ENCODE results near the gene HELZ2.

The HELZ2 gene

DNA sequence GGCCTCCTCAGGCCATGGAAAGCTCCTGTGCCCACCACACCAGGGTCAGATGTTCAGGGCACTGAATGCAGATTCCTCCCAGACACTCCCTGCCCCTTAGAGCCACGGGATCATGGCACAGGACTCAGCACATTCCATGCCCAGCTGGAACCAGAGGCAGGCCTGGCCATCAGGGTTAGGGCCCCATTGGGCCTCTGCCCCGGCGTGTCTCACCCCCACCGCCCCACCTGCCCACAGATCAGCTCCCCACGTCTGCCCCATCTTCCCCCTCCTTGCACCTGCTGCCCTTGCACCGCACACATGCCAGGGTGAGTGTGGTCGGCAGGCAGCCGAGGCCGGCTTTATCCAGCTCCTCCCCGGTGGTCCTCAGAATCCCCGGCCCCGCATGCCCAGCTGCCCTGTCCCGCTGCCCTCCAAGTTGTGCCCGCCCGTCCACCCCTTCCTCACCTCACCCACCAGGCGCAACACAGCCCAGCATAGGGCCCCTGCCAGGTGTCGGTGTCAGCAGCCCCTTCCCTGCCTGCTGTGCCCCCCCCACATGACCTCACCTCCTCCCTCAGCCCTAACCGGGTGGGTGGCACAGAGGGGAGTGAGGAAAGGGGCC is 24.3 kb downstream of the HELZ2 start:
- DNase-seq: no peak

- no peak for DNase-seq
Measured at GRCh38 chr20:63549019-63549418, 25.0 kb downstream of the HELZ2 start.

GRCh38 chr20:63548542-63548941 is 25.5 kb downstream of the HELZ2 start:
- no peak for DNase-seq

- no peak for DNase-seq
Measured at GRCh38 chr20:63547725-63548480, 26.1 kb downstream of the HELZ2 start, which contains the start of gene SRMS. TSS of gene SRMS (minus strand) at chr20:63547749. CDS start at chr20:63547463, 286 bp downstream.

DNA sequence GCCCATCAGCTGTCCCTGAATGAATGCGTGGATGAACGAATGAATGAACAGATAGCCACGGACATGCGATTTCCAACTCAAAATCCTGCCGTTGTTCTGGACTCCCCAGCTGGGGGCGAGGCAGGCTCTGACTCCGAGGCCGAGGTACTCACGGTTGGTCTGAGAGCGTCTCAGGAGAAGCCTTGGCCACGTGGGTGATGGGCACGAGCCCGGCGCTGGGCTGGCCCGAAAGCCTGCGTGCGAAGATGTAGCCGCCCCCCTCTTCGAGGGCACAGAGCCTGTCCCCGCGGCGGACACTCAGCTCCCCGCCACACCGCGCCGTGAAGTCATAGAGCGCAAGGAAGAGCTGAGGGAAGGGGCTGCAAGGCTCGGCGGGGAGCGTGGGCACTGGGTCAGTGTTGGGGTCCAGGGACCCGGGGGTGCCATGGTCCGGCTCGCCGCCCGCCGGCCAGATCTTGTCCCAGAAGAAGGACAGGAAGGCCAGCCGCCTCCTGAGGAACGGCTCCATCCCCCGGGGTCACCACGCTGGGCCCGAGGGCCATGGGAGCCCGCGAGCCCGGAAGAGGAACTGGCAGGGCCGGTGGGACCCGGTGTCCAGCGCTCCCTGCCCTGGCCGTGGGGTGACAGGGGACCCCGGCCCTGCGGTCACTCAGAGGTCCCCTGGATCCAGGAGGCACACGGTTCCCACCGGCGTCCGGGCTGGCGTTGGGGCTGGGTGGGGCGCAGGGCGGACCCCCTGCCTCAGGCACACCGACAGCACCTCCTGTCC is 26.9 kb downstream of the HELZ2 start:
- no peak for DNase-seq

DNA sequence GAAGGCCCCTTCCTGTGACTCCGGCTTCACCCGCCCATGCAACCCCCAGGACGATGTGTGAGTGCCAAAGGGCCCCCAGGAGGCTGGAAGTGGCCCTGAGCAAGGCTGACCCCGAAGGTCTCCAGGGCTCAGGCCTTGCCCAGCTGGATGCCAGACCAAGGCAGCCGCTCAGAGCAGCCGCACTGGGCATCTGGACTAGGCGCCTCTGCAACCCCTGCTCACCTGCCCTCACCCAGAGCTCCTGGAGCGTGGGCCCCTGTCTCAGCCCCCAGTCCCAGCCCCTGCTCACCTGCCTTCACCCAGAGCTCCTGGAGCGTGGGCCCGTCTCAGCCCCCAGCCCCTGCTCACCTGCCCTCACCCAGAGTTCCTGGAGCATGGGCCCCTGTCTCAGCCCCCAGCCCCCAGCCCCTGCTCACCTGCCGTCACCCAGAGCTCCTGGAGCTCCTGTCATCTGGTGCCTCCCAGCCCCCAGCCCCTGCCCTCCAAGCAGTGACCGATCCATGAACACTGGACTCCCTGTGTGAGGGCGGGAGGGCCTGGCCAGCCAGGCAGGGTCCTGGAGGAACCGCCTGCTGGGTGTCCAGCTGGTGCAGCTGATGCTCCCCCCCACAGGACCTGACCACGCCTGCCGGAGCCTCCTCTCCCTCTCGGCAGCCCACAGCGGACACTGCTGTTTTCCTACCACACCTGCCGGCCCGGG is 27.6 kb downstream of the HELZ2 start:
- DNase-seq: no peak

DNA sequence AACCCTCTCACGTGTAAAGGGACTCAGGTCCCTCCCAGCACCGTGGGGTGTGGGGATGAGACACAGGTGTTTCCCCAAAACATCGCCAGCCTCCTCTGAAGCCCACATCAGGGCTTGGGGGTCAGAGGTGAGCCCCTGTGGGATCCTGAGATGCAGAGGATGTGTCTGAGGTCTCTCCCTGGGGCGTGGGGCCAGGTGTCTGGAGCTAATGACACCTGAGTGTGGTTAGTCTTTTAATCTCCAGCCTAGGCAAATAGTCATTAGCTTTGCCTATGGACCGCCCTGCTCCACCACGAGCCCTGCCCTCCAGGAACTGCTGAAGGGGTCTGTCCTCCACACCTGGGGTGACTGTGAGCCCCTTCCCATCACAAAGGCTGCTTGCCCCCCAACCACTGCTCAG is 28.2 kb downstream of the HELZ2 start:
- DNase-seq: no peak

GRCh38 chr20:63544958-63545516 is 29.0 kb downstream of the HELZ2 start:
- no peak for DNase-seq

GRCh38 chr20:63544241-63544957 is 29.6 kb downstream of the HELZ2 start:
- no peak for DNase-seq

GRCh38 chr20:63543733-63544132 is 30.3 kb downstream of the HELZ2 start:
- no peak for DNase-seq

GRCh38 chr20:63543131-63543530 is 30.9 kb downstream of the HELZ2 start:
- DNase-seq: no peak

DNA sequence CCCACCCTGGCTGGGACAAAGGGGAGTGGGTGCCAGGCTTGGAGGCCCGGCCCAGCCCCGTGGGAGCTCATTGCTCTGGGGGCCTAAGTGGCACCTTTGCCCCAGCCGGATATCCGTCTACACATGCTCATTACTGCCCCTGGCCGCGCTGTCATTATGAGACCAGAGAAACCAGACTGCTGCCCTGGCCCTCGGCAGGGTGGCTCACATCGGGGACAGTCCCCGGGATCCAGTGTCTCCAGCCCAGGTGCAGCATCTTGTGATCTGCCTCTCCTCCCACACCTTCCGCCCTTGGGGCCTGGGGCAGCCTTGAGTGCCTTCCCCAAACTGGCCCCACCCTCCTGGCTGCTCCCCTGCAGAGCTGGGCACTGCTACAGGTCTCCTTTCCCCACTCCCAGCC is 31.3 kb downstream of the HELZ2 start:
- no peak for DNase-seq

GRCh38 chr20:63542031-63542559 is 31.9 kb downstream of the HELZ2 start:
- DNase-seq: no peak

DNA sequence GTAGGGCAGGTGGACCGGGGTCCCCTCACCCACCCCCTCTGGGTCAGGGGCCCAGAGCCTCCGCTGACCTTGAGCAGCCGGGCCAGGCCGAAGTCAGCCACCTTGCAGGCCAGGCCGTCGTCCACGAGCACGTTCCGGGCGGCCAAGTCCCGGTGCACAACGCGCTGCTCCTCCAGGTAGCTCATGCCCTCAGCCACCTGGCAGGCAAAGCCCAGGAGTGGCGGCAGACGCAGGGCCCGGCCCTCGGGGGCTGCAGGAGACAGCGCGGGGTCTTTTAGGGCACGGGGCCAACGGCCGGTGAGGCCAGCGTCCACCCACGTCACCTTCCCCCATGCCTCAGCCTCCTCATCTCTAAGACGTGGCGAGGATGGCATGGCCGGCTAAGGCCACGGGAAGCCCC is 32.7 kb downstream of the HELZ2 start:
- DNase-seq: no peak

DNA sequence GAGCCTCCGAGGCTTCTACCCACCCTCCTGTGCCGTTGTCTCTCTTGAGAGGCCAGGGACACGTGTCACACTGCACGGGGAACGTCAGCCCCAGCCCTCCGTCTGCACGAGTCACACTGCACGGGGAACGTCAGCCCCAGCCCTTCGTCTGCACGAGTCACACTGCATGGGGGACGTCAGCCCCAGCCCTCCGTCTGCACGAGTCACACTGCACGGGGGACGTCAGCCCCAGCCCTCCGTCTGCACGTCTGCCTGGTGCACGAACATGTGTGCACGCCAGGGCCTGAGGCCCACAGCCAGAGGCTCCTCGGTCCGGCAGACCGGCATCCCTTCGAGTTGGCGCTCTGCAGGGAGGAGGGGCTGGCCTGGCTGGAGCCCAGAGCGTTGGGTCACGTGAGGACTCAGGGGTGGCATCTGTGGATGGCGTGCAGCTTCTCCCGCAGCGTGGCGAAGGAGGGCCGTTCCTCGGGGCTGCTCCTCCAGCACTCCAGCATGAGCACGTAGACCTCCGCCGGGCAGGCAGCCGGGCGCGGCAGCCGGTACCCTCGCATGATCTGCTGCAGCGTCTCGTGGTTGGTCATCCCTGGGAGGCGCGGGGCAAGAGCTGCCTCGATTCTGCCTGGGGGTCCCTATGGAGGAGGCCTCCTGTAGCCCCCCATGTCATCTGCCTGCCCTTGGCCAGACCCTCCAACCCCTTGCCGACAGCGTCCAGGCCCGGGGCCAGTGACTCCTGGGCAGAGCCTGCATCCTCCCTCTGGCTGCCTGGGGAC is 33.4 kb downstream of the HELZ2 start:
- no peak for DNase-seq

DNA sequence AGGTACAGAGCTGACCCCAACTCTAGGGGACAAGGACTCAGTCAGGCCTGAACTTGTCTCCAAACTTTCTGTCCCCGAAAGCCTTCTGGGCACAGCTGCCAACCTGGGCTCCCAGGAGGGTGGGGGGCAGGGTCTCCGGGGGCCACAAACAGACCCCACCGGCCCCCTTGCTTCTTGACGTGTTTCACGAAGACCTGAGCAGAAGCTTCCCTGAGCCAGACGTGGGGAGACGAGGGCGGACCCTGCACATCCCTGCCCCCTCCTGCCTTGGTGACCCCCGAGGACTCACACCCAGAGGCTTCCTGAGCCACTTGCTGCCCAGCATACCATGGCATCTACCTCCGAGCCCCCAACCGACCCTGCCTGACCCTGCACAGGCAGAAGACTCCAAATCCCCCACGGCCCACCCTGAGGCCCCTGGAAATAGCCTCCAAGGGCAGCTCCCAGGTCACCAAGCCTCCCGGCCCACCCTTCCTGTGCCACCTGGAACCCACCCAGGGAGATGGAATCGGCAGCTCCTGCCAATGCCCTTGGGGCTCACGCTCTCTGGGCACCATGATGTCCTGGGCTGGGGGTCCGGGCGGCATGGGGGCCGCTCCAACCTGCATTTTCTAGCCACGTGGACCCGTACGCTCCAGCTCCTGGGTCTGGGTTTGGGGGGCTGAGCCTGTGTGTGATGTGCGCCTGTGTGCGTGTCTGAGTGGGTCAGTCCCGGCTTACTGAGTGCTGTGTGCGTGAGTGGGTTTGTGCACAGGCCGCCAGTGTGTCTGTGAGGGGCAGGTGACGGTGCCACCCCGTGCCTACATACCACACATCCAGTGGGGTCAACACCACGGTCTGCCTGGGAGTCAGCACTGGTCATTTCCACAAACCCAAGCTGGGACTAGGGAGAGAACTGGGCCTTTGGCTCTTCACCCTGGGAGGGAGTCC is 34.3 kb downstream of the HELZ2 start:
- DNase-seq: no peak

- no peak for DNase-seq
Measured at GRCh38 chr20:63539092-63539430, 35.0 kb downstream of the HELZ2 start.

DNA sequence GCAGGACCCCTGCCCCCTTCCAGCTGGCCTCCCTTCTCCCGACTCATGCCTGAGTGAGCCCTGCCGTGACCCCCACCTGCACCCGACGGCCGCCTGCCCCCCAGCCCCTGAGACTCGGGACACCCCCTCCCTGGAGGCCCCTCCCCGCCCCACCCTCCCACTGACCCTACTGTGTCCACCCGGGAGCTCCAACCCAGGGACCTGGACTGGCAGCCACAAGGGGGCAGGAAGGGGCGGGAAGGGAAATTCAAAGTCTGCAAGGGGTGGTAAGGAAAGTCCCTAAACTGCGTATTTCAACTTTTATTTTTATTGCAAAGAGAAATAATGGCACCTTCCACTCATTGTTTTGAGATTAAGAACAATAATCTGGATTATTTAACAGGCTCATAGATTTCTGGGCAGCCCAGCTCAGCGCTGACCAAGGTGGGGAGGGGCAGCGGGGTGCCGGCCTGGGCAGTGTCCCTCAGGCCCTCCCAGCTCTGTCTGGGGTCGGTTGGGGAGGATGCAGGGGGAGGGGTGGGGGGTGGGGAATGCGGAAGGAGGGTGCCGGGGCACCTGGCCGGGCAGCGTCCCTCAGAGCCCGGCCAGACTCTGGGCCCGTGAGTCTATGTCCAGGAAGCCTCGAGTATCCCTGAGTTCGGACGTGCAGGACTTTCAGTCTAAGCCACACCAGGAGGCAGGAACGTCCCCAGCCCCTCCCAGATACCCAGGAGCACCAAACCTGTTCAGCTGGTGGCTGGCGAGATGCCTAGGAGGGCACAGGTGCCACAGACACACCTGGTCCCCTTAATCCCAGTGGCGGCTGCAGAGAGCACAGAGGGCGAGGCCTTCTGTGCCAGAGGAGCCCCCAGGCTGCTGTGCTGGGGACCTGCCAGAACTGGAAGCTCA is 35.6 kb downstream of the HELZ2 start:
- no peak for DNase-seq
